GM15510 (cell line): ENCODE measurements around the gene COX7A2.

Source experiments
- POLR2A ChIP-seq: IDR thresholded peaks from 3 replicates; pipeline ENCODE4 v1.6.1; 2011; ENCODE audit warnings: borderline replicate concordance; ENCODE audit not compliant: insufficient read length; ENCODE audit errors: extremely low read depth

COX7A2 gene

DNA sequence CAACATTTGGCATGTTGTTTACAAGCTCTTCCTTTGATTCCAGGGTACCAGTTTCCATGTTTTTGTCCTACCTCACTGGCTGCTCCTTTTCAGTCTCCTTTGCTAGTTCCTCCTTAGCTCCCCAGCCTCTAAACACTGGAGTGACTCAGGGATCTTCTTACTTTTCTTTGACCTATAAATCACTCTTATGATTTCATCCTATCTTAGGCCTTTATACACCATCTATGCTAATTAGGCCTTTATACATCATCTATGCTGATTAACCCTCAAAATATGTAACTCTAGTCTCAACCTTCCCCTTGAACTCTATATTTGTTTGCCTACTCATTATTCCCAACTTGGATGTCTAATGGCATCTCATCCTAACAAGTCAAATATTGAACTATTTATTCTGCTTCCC, 31.5 kb upstream of the COX7A2 start:
- TF ChIP-seq POLR2A, result no peak

DNA sequence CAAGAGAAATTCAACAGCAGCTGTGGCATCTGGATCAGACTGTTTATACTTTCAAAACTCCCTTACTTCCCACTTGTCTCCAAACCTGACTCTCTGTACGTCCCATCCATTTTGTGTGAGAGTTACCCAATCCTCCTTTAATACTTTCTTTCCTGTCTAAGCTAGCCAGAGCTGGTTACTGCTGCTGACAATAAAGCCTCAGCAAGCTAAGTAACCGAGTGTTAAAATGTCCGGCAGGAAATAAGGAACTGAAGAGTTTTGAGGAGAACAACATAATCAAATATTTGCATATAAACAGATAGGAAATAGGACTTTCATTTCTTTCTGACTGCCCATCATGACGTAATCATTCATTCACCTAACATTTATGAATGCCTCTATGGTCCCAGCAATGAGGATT, 29.4 kb upstream of the COX7A2 start:
- TF ChIP-seq POLR2A, result no peak

DNA sequence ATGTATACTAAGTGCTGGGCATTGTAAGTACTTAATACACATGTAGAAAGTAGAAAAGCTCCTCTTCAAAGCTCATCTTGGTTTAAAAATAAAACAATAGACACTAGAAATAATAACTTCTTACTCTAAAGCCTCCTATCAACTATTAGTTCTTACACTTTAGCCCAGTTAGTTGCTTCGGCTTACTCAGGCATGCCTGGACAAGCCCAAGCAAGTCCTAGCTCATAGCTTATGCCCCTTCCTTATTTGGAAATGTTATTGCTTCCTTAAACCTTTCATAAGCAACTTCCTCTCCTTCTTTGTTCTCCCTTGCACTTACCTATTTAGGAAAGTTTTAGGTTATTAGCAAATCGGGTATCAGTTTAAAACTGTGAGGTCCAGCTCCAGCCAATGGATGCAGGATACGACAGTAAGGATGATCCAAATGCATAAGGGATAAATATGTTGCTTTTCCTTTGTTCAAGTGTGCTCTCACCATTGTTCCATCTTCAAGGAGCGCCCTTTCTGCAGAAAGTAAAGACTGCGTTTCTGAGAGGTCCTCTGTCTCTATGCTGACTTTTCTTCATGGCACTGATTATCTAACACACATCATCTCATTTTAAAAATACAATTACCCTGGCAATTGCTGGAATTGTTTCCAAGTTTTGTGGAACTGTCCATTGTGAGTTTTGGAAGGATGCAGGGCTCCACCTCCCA, 28.7 kb upstream of the COX7A2 start:
- TF ChIP-seq POLR2A, result no peak

DNA sequence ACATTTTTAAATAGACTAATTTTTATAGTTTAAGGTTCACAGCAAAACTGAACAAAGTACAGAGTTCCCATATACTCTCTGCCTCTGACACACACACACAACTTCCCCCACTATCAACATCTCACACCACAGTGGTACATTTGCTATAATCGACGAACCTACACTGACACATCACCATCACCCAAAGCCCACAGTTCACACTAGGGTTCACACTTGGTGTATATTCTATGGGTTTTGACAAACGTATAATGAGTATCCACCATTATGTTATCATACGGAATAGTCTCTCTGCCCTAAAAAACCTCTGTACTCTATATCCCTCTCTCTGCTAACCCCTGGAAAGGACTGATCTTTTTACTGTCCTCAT, 25.4 kb upstream of the COX7A2 start:
- no peak for TF ChIP-seq POLR2A

DNA sequence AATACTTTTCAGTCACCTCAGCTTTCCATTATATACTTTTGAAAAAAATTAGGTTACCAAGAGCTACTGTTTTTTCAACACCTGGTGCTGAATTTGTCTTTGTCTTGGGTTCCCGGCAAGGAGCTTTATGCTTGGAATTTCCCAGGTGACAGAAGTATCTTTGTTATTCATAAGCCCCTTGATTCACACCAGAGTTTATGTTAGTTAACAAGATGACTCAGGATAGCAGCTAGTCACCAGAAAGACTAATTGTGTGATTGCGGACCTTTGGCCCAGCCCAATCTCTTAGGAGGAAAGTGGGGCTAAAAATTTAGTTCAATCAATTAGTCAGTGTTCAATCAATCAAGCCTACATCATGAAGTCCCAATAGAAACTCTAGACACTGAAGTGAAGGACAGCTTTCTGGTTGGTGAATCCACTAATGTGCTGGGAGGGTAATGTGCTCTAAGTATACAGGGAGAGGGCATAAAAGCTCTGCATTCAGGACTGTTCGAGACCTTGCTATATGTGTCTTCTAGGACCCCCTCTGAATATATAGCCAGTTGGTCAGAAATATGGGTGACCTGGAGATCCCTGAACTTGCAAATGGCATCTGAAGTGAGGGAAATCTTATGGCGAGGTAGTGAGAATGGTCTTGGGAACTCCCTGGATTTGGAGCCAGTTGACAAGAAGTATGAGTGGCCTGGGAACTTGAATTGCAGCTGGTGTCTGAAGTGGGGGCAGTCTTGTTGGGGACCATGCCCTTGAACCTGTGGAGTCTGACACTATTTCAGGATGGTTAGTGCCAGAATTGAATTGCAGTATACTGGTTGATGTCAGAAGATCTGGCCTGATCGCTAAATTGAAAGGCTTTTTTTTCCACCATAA, 24.8 kb upstream of the COX7A2 start:
- TF ChIP-seq POLR2A, result no peak

DNA sequence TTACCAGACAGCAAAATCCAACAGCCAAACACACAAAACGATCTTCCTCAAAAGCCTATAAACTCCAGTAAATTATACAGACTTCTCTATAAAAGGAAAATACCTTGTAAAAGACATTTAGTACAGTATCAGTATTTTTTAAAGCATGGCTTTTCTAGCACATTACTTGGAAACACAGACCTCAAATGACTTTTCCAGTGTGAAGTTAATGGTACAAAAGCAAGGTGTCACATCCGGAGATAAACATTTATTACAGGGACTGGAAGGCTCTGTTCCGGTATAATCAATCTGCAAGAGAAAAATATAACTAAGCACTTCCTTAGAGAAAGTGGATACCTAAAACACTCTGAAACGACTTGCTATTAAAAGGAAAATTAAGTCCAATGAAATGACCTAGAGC, 23.9 kb upstream of the COX7A2 start:
- TF ChIP-seq POLR2A, result no peak

DNA sequence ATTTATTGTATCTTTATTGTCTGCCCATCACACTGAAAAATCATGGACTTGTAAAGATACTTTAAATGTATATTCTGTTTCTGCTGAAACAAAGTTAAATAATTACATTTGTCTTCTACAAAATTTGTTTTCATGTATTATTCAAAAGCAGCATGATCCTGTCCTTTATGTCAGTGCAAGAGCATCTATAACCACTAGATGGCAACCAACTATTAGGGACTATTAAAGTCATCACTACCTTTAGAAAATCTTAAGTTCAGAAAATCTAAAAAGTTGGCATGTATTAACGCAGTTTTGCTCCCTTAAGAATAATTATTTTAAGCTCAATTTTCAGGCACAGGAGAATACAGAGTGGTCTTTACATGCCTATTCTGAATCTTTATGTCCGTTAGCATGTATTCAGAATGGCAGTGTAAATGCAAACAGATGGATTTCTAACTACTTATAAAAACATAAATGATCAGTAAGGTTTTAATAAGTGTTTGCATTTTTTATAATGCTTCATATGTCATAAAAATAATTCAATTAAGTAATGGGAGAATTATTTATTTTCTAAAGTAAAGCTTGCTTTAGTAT, 23.2 kb upstream of the COX7A2 start:
- TF ChIP-seq POLR2A, result no peak

DNA sequence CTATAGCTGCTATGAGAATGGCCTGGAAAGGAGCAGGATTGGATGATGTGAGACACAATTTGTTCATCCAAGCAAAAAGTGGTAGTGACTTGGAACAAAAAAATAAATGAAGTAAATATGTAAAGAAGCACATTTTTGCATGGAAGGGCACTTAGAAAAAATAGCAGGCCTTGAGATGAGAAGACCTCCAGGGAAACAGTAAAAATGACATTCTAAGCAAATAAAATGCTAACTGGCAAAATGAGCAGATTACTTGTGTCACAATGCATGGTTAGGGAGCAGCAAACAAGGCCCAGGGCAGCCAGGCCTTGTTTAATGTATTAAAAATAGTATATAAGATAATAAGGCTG, 19.8 kb upstream of the COX7A2 start:
- TF ChIP-seq POLR2A, result no peak

DNA sequence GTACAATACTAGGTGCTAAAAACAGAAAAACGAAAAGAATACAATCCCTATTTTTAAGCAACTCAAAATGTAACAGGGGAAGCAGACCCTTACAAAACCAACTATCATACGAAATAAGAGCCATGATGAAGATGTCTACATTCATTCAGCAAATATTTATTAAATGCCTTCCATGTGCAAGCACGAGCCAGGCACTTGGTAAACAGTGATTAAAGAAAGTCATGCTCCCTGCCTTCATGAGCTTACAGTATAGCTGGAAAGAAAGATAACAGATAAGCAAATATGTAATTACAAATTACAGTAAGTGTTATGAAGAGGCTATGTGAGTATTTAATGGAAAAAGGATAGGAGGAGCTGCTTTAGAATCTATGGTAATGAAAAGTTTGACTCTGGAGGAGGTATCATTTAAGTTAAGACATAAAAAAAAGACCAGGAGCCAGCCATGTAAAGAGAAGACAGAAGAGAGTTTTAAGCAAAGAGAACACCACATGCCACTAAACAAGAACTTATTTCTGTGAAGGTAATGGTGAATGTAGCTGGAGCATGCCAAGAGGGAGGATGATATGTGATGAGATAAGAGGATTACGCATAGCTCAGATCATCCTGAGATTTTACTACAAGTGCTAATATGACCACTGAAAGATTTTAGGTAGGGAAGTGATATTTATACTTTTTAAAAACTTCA, 19.3 kb upstream of the COX7A2 start:
- no peak for TF ChIP-seq POLR2A

DNA sequence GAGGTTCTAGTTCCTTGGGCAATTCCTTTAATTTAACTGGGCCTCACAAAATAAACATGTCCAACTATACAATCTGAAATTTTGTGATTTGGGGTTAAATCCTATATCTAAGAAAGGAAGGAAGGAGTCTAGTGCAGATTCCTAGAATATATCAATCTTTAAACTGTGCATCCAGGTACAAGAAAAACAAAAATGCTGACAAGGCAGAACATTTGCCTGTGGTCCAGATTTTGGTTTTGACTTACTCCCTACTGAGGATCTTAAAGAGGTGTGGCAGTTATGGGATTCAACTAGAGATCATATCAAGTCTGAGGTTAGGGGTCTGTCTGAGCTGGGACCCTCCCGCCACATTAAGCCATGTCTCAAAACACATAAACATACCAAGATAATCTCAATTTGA, 17.7 kb upstream of the COX7A2 start:
- TF ChIP-seq POLR2A, result no peak

DNA sequence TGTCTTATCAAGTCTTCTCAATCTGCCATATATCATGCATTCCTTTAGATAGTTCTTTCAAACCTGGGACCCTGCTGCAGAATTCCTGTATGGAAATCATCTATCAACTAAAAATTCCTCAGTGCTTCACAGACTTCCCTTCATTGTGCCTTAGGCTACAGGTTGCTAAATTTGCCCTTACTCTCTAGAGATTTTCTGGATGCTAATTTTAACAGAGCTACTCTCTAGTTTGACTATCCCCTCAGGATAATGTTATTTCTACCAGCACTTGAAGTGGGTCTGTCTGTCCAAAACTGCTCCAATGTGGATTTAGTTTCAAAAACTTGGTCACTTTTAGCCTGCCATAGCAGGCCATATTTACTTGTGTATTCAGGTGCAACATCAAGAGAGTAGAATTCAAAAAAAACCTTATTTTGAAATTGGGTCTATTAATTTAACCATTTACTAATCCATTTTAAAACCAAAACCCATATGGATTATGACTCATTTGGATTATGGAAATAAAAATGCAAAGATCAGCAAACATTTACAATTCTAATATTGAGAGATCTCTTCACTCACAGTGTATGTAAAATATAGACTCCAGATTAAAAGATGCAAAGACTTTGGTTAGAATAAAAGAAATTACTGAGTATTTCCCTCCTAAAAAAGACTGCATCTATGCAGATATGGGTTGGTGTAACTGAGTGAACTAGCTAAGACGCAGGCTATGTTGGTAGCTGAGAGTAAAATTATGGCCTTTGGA, 13.9 kb upstream of the COX7A2 start:
- TF ChIP-seq POLR2A, result no peak

DNA sequence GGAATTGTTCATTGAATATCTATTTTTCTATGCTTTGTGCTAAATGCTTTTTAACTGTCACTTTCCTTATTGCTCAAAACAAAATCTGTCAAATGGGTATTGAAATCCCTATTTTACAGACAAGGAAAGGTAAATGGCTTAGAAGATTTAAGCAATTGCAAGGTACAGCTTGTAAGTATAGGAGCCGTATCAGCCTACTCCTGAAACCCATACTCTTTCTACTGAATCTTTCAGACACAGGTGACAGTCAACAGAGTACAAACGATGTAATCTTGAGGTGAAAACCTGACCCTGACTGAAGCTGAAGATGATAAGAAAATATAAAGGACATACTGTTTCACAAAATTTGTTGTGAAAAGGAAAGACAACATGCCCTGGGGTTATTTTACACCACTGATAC, 7.0 kb upstream of the COX7A2 start:
- no peak for TF ChIP-seq POLR2A

DNA sequence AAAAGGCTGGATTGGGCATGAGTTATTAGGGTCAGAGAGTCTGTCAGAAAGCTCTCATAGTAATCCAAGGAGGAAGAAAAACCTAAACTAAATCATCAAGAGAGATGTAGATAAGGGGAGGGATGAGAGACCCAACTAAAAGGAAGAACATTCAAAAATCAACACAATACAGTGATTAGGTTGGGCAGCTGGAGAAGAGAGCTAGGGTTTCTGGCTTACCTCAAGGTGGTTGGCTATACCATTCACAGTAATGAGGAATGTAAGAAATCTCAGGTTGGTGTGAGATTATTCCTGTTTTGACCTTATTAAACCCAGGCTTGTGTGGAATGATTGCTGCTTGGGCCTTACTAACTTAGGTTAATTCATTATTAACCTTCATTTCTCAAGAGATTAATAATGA, 6.2 kb upstream of the COX7A2 start:
- TF ChIP-seq POLR2A, result no peak

DNA sequence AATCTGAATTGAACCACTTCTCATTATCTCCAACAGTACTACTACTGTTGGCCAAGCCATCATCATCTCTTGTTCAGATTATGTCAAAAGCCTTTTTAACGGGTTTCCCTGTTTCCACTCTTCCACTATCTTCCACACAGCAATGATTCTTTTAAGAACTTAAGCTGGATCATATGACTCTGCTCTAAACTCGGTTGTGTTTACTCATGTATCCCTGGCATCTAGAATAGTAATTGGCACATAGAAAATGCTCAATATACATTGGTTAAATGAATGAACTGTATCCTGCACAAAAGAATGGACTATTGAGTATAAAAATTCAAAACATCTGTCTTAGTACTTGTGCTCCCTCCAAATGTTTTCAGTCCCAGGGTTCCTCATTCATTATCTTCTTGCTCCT, 2.8 kb upstream of the COX7A2 start:
- TF ChIP-seq POLR2A, result no peak
